Measurements from ENCODE around the gene RPS15A. TPM values are rescaled to one million over a fixed set of nuclear protein-coding genes. Genes with fewer than 3 reads are reported as not detected.

RPS15A gene
- total RNA-seq, result 1,000 to 10,000 TPM; 1,594 to 1,602 TPM

GRCh38 chr16:18789850-18790706, at the start of gene RPS15A:
Gene RPS15A (minus strand): TSS chr16:18790334. CDS start chr16:18789113, 1,221 bp downstream.
- ChIA-PET CTCF (interaction anchor here (0.7 to 9.1 kb wide), 3 partner anchors 13 to 22 kb away, joined by 3 to 142 read pairs (median 6); partner anchors contain the start of gene ARL6IP1), POLR2A (interaction anchor here (0.6 to 9.5 kb wide), 10 partner anchors 10 to 1777 kb away, joined by 3 to 189 read pairs (median 4); partner anchors contain the start of genes ARL6IP1 and COQ7)
- Mint-ChIP-seq H3K27ac (peak within 1 kb of the TSS; percentile 92), H3K4me1 (ENCODE audit: low read depth) (peaks cover 68% of the 10 kb centered on the region), H3K36me3 (ENCODE audit: low read depth) (peaks cover 86% of the 10 kb centered on the region), H3K27me3 (ENCODE audit: low read depth) (no peaks in the 10 kb centered on the region), H3K9me3 (ENCODE audit: insufficient read depth) (no peaks in the 10 kb centered on the region), H3K4me3 (peak within 1 kb of the TSS; percentile 95)
- peak; percentile 94 for ATAC-seq
- DNase-seq, result peak; percentile 97

- Mint-ChIP-seq H3K4me1 (ENCODE audit: low read depth) (no peaks in the 10 kb centered on the region), H3K27me3 (ENCODE audit: low read depth) (no peaks in the 10 kb centered on the region), H3K36me3 (ENCODE audit: low read depth) (peaks cover 68% of the 10 kb centered on the region), H3K4me3 (no peak overlapping the region), H3K9me3 (ENCODE audit: insufficient read depth) (no peaks in the 10 kb centered on the region), H3K27ac (no peak overlapping the region)
- ChIA-PET CTCF (interaction anchor here (1.0 kb wide), 1 partner anchor 37 kb away, joined by 3 read pairs; no protein-coding TSS in a partner anchor), POLR2A (no interaction called here)
- ATAC-seq (no peak), DNase-seq (no peak)
These were observed 49.4 kb upstream of the RPS15A start for GRCh38 chr16:18839555-18839954.

GRCh38 chr16:18836702-18837101, 46.6 kb upstream of the RPS15A start:
- H3K27ac Mint-ChIP-seq, result no peak overlapping the region
- ATAC-seq (no peak), DNase-seq (no peak)
- no peak overlapping the region for H3K4me3 Mint-ChIP-seq
- no peaks in the 10 kb centered on the region for H3K9me3 Mint-ChIP-seq (ENCODE audit: insufficient read depth)
- no peaks in the 10 kb centered on the region for H3K27me3 Mint-ChIP-seq (ENCODE audit: low read depth)
- CTCF ChIA-PET, result interaction anchor here (0.9 to 1.5 kb wide), 3 partner anchors 10 to 35 kb away, joined by 3 read pairs; no protein-coding TSS in a partner anchor
- POLR2A ChIA-PET, result no interaction called here
- no peaks in the 10 kb centered on the region for H3K4me1 Mint-ChIP-seq (ENCODE audit: low read depth)
- H3K36me3 Mint-ChIP-seq (ENCODE audit: low read depth), result peaks cover 70% of the 10 kb centered on the region

- no peak overlapping the region for H3K27ac Mint-ChIP-seq
- CTCF ChIA-PET, result interaction anchor here (1.3 to 3.3 kb wide), 2 partner anchors 15 to 32 kb away, joined by 4 to 17 read pairs; partner anchors contain the start of gene ARL6IP1
- no peaks in the 10 kb centered on the region for H3K4me1 Mint-ChIP-seq (ENCODE audit: low read depth)
- no peaks in the 10 kb centered on the region for H3K27me3 Mint-ChIP-seq (ENCODE audit: low read depth)
- H3K36me3 Mint-ChIP-seq (ENCODE audit: low read depth), result peaks cover 69% of the 10 kb centered on the region
- POLR2A ChIA-PET, result no interaction called here
- DNase-seq, result no peak
- no peak overlapping the region for H3K4me3 Mint-ChIP-seq
- H3K9me3 Mint-ChIP-seq (ENCODE audit: insufficient read depth), result no peaks in the 10 kb centered on the region
- no peak for ATAC-seq
These were observed 44.7 kb upstream of the RPS15A start for GRCh38 chr16:18834864-18835263.

GRCh38 chr16:18833707-18834505, 43.8 kb upstream of the RPS15A start:
- peaks cover 70% of the 10 kb centered on the region for H3K36me3 Mint-ChIP-seq (ENCODE audit: low read depth)
- ATAC-seq (no peak), DNase-seq (no peak)
- no peak overlapping the region for H3K4me3 Mint-ChIP-seq
- ChIA-PET POLR2A (no interaction called here), CTCF (interaction anchor here (1.3 to 3.3 kb wide), 2 partner anchors 14 to 31 kb away, joined by 4 to 17 read pairs; partner anchors contain the start of gene ARL6IP1)
- no peaks in the 10 kb centered on the region for H3K27me3 Mint-ChIP-seq (ENCODE audit: low read depth)
- no peaks in the 10 kb centered on the region for H3K4me1 Mint-ChIP-seq (ENCODE audit: low read depth)
- H3K9me3 Mint-ChIP-seq (ENCODE audit: insufficient read depth), result no peaks in the 10 kb centered on the region
- H3K27ac Mint-ChIP-seq, result no peak overlapping the region

- CTCF ChIA-PET, result interaction anchor here (0.9 to 3.3 kb wide), 2 partner anchors 10 to 30 kb away, joined by 3 to 17 read pairs; partner anchors contain the start of gene ARL6IP1
- ATAC-seq (no peak), DNase-seq (no peak)
- H3K27ac Mint-ChIP-seq, result no peak overlapping the region
- H3K36me3 Mint-ChIP-seq (ENCODE audit: low read depth), result peaks cover 70% of the 10 kb centered on the region
- no peaks in the 10 kb centered on the region for H3K27me3 Mint-ChIP-seq (ENCODE audit: low read depth)
- POLR2A ChIA-PET, result interaction anchor here (2.2 kb wide), 1 partner anchor 31 kb away, joined by 6 read pairs; the partner anchor contains the start of gene ARL6IP1
- no peaks in the 10 kb centered on the region for H3K9me3 Mint-ChIP-seq (ENCODE audit: insufficient read depth)
- H3K4me3 Mint-ChIP-seq, result no peak overlapping the region
- H3K4me1 Mint-ChIP-seq (ENCODE audit: low read depth), result no peaks in the 10 kb centered on the region
These were observed 42.5 kb upstream of the RPS15A start for GRCh38 chr16:18832613-18833012.

GRCh38 chr16:18832006-18832405, 41.9 kb upstream of the RPS15A start:
- CTCF ChIA-PET, result interaction anchor here (0.9 to 3.3 kb wide), 3 partner anchors 11 to 30 kb away, joined by 3 to 19 read pairs (median 17); partner anchors contain the start of gene ARL6IP1
- Mint-ChIP-seq H3K36me3 (ENCODE audit: low read depth) (peaks cover 66% of the 10 kb centered on the region), H3K9me3 (ENCODE audit: insufficient read depth) (no peaks in the 10 kb centered on the region), H3K4me1 (ENCODE audit: low read depth) (no peaks in the 10 kb centered on the region), H3K4me3 (no peak overlapping the region), H3K27me3 (ENCODE audit: low read depth) (no peaks in the 10 kb centered on the region), H3K27ac (no peak overlapping the region)
- POLR2A ChIA-PET, result interaction anchor here (2.2 kb wide), 1 partner anchor 30 kb away, joined by 6 read pairs; the partner anchor contains the start of gene ARL6IP1
- no peak for ATAC-seq
- DNase-seq, result no peak

GRCh38 chr16:18829251-18829650, 39.1 kb upstream of the RPS15A start:
- ATAC-seq, result no peak
- no peaks in the 10 kb centered on the region for H3K9me3 Mint-ChIP-seq (ENCODE audit: insufficient read depth)
- H3K4me3 Mint-ChIP-seq, result no peak overlapping the region
- ChIA-PET POLR2A (interaction anchor here (1.4 kb wide), 1 partner anchor 28 kb away, joined by 8 read pairs; the partner anchor contains the start of gene ARL6IP1), CTCF (interaction anchor here (0.9 to 2.8 kb wide), 3 partner anchors 9 to 27 kb away, joined by 3 to 19 read pairs (median 6); partner anchors contain the start of gene ARL6IP1)
- peaks cover 45% of the 10 kb centered on the region for H3K36me3 Mint-ChIP-seq (ENCODE audit: low read depth)
- no peaks in the 10 kb centered on the region for H3K27me3 Mint-ChIP-seq (ENCODE audit: low read depth)
- H3K27ac Mint-ChIP-seq, result no peak overlapping the region
- H3K4me1 Mint-ChIP-seq (ENCODE audit: low read depth), result no peaks in the 10 kb centered on the region
- DNase-seq, result no peak

- Mint-ChIP-seq H3K9me3 (ENCODE audit: insufficient read depth) (no peaks in the 10 kb centered on the region), H3K27me3 (ENCODE audit: low read depth) (no peaks in the 10 kb centered on the region), H3K27ac (no peak overlapping the region), H3K4me3 (no peak overlapping the region), H3K4me1 (ENCODE audit: low read depth) (no peaks in the 10 kb centered on the region), H3K36me3 (ENCODE audit: low read depth) (peaks cover 38% of the 10 kb centered on the region)
- DNase-seq (no peak), ATAC-seq (no peak)
- POLR2A ChIA-PET, result interaction anchor here (1.4 kb wide), 1 partner anchor 26 kb away, joined by 6 read pairs; the partner anchor contains the start of gene ARL6IP1
- CTCF ChIA-PET, result interaction anchor here (1.2 kb wide), 1 partner anchor 26 kb away, joined by 3 read pairs; the partner anchor contains the start of gene ARL6IP1
These were observed 37.8 kb upstream of the RPS15A start for GRCh38 chr16:18827890-18828289.

- no peak for ATAC-seq
- Mint-ChIP-seq H3K27me3 (ENCODE audit: low read depth) (no peaks in the 10 kb centered on the region), H3K4me3 (no peak overlapping the region), H3K9me3 (ENCODE audit: insufficient read depth) (no peaks in the 10 kb centered on the region), H3K4me1 (ENCODE audit: low read depth) (peaks cover 14% of the 10 kb centered on the region), H3K27ac (no peak overlapping the region), H3K36me3 (ENCODE audit: low read depth) (peaks cover 56% of the 10 kb centered on the region)
- no peak for DNase-seq
- ChIA-PET CTCF (interaction anchor here (8.3 kb wide), 1 partner anchor 12 kb away, joined by 124 read pairs; the partner anchor contains the start of gene ARL6IP1), POLR2A (interaction anchor here (3.3 kb wide), 1 partner anchor 15 kb away, joined by 16 read pairs; the partner anchor contains the start of gene ARL6IP1)
These were observed 26.2 kb upstream of the RPS15A start for GRCh38 chr16:18816286-18816685.

GRCh38 chr16:18811925-18812324, 21.8 kb upstream of the RPS15A start:
- no peak overlapping the region for H3K27ac Mint-ChIP-seq
- peaks cover 63% of the 10 kb centered on the region for H3K36me3 Mint-ChIP-seq (ENCODE audit: low read depth)
- DNase-seq (no peak), ATAC-seq (no peak)
- CTCF ChIA-PET, result no interaction called here
- H3K9me3 Mint-ChIP-seq (ENCODE audit: insufficient read depth), result no peaks in the 10 kb centered on the region
- H3K4me1 Mint-ChIP-seq (ENCODE audit: low read depth), result no peaks in the 10 kb centered on the region
- POLR2A ChIA-PET, result no interaction called here
- no peak overlapping the region for H3K4me3 Mint-ChIP-seq
- no peaks in the 10 kb centered on the region for H3K27me3 Mint-ChIP-seq (ENCODE audit: low read depth)

Measured in activated CD8-positive, alpha-beta T cell treated with anti-CD3 and anti-CD28 coated beads, Interleukin-2, amount 10 ng/mL, durations not matched to agents 7 days and 5 days (primary cell).